GM20431 (cell line): ENCODE results near the gene ADAD1.

Source experiments
- in situ Hi-C: fragments of 300-500 bp; cut with MseI, MboI; formaldehyde crosslinking; loops from one replicate; pipeline ENCODE4 v1.15.0; 2020; ENCODE audit warnings: low sequenced_read_pairs; ENCODE audit not compliant: unreplicated experiment

ADAD1 gene

GRCh38 chr4:122453384-122453995 lies 74.7 kb downstream of the ADAD1 start:
- in situ Hi-C loops, result no loop called here

GRCh38 chr4:122456231-122457116 lies 77.7 kb downstream of the ADAD1 start, which contains the start of gene IL2:
IL2 (minus strand) TSS chr4:122456725; CDS start chr4:122456440, 285 bp downstream.
- in situ Hi-C loops, result no loop called here

- in situ Hi-C loops, result no loop called here
These were observed 79.8 kb downstream of the ADAD1 start for GRCh38 chr4:122458625-122459024.

- in situ Hi-C loops, result no loop called here
These were observed 90.6 kb downstream of the ADAD1 start for GRCh38 chr4:122469457-122469856.

GRCh38 chr4:122475233-122475632 lies 96.4 kb downstream of the ADAD1 start:
- in situ Hi-C loops, result no loop called here

- in situ Hi-C loops, result no loop called here
These were observed 97.3 kb downstream of the ADAD1 start for GRCh38 chr4:122476126-122476525.

- in situ Hi-C loops, result no loop called here
These were observed 97.9 kb downstream of the ADAD1 start for GRCh38 chr4:122476745-122477144.
